H1 (cell line): Measurements from ENCODE around the gene REL. TPM values are rescaled to one million over a fixed set of nuclear protein-coding genes. Genes with fewer than 3 reads are reported as not detected.

Source experiments
- CTCF ChIA-PET: fragments of 300-600 bp; sonication (Branson Sonifier 250); formaldehyde crosslinking; loops from one replicate; lab custom pipeline; 2021; ENCODE audit not compliant: partially characterized antibody; lab: Charles Lee
- POLR2A ChIA-PET: fragments of 300-600 bp; sonication (Branson Sonifier 250); formaldehyde crosslinking; loops from one replicate; lab custom pipeline; 2021; ENCODE audit warnings: inconsistent platforms; ENCODE audit not compliant: partially characterized antibody; lab: Charles Lee
- DNase-seq, 2 experiments: peaks; one replicate each; pipeline versions ENCODE4 v3.0.0 to v3.0.0-alpha.2; 2010 to 2022; ENCODE audit warnings: low spot score in 2 of 2, low read depth in 1 of 2, mixed read lengths in 1 of 2
- FAIRE-seq: peaks from 2 replicates; lab custom pipeline; 2011; peaks lifted over from hg19 to GRCh38; lab: Jason Lieb, UNC
- H2AFZ ChIP-seq: 2 replicates; pipeline ENCODE4 v1.8.1; 2012; ENCODE audit warnings: low read length, inconsistent platforms
- H2AK5ac ChIP-seq: 2 replicates; pipeline ENCODE4 v1.6.1; 2013; ENCODE audit warnings: low read depth, low read length
- H2BK120ac ChIP-seq: replicated peaks from 2 replicates; pipeline ENCODE3; 2013; ENCODE audit warnings: low read depth, low read length, inconsistent platforms
- H2BK12ac ChIP-seq: 2 replicates; pipeline ENCODE4 v1.6.1; 2013; ENCODE audit warnings: low read depth, low read length
- H2BK15ac ChIP-seq: 2 replicates; pipeline ENCODE4 v1.6.1; 2013; ENCODE audit warnings: low read length
- H2BK20ac ChIP-seq: 2 replicates; pipeline ENCODE4 v1.6.1; 2013; ENCODE audit warnings: low read length
- H2BK5ac ChIP-seq: 2 replicates; pipeline ENCODE4 v1.6.1; 2013; ENCODE audit warnings: low read depth, low read length
- H3K14ac ChIP-seq: 2 replicates; pipeline ENCODE4 v1.6.1; 2013; ENCODE audit warnings: inconsistent platforms; ENCODE audit not compliant: insufficient read length
- H3K18ac ChIP-seq: 2 replicates; pipeline ENCODE4 v1.6.1; 2013; ENCODE audit warnings: low read length; ENCODE audit errors: extremely low read depth
- H3K23ac ChIP-seq: 2 replicates; pipeline ENCODE4 v1.6.1; 2013; ENCODE audit warnings: inconsistent platforms; ENCODE audit not compliant: insufficient read length
- H3K23me2 ChIP-seq: 2 replicates; pipeline ENCODE4 v1.6.1; 2013; ENCODE audit warnings: low read depth, low read length
- H3K27ac ChIP-seq: 2 replicates; pipeline ENCODE4 v1.6.1; 2011; ENCODE audit warnings: low read depth, low read length, inconsistent platforms
- H3K27me3 ChIP-seq, 4 experiments: replicated peaks in 1 of 4; 1 replicate in 1 of 4; 2 replicates in 3 of 4; pipeline versions ENCODE4 v1.6.1 to v1.8.1; 2011 to 2013; ENCODE audit warnings: low read length in 3 of 4, mild to moderate bottlenecking in 3 of 4, inconsistent platforms in 2 of 4, mixed read lengths in 2 of 4, moderate library complexity in 1 of 4; ENCODE audit not compliant: control insufficient read depth in 3 of 4, insufficient read depth in 3 of 4; ENCODE audit errors: extremely low read depth in 1 of 4
- H3K36me3 ChIP-seq, 4 experiments: 2 replicates each; pipeline versions ENCODE4 v1.6.1 to v1.8.1; 2011 to 2013; ENCODE audit warnings: mild to moderate bottlenecking in 4 of 4, low read length in 3 of 4, moderate library complexity in 2 of 4, control low read depth in 1 of 4, inconsistent platforms in 1 of 4; ENCODE audit not compliant: insufficient read depth in 4 of 4, control insufficient read depth in 2 of 4
- H3K4ac ChIP-seq: replicated peaks from 2 replicates; pipeline ENCODE3; 2013; ENCODE audit warnings: low read length, low read depth, mixed read lengths, inconsistent platforms; ENCODE audit not compliant: insufficient read length
- H3K4me1 ChIP-seq, 4 experiments: replicated peaks in 1 of 4; 1 replicate in 1 of 4; 2 replicates in 3 of 4; pipeline versions ENCODE4 v1.6.1 to v1.8.1; 2011 to 2013; ENCODE audit warnings: low read length in 3 of 4, inconsistent platforms in 2 of 4, mixed read lengths in 1 of 4; ENCODE audit not compliant: insufficient read depth in 4 of 4, control insufficient read depth in 3 of 4
- H3K4me2 ChIP-seq, 2 experiments: 2 replicates each; pipeline versions ENCODE4 v1.6.1 to v1.8.1; 2011 to 2013; ENCODE audit warnings: low read depth in 2 of 2, low read length in 2 of 2, control low read depth in 1 of 2, inconsistent platforms in 1 of 2, mild to moderate bottlenecking in 1 of 2; ENCODE audit not compliant: insufficient read depth in 1 of 2
- H3K4me3 ChIP-seq, 4 experiments: fragments of 200-600, 300-600 bp in 1 of 4; sonication (generic), shearing (Covaris generic), sonication (Bioruptor Twin) in 1 of 4; 2 replicates each; pipeline versions ENCODE4 v1.5.1 to v1.8.1; 2011 to 2016; ENCODE audit warnings: low read length in 4 of 4, low read depth in 3 of 4, control low read depth in 2 of 4, inconsistent platforms in 2 of 4, mild to moderate bottlenecking in 2 of 4, mixed read lengths in 1 of 4, moderate library complexity in 1 of 4; ENCODE audit not compliant: insufficient read depth in 2 of 4; ENCODE audit errors: extremely low read depth in 1 of 4
- H3K56ac ChIP-seq: replicated peaks from 2 replicates; pipeline ENCODE3; 2013; ENCODE audit warnings: low read depth, mild to moderate bottlenecking, mixed read lengths, low read length, inconsistent platforms; ENCODE audit not compliant: insufficient read length
- H3K79me1 ChIP-seq: 2 replicates; pipeline ENCODE4 v1.6.1; 2013; ENCODE audit warnings: low read depth, low read length, control low read depth
- H3K79me2 ChIP-seq, 2 experiments: 2 replicates each; pipeline versions ENCODE4 v1.6.1 to v1.8.1; 2012 to 2013; ENCODE audit warnings: low read length in 2 of 2, mild to moderate bottlenecking in 2 of 2, inconsistent platforms in 1 of 2; ENCODE audit not compliant: insufficient read depth in 2 of 2, control insufficient read depth in 1 of 2
- H3K9ac ChIP-seq, 4 experiments: replicated peaks in 1 of 4; 1 replicate in 1 of 4; 2 replicates in 3 of 4; pipeline versions ENCODE4 v1.6.1 to v1.8.1; 2011 to 2013; ENCODE audit warnings: low read depth in 3 of 4, low read length in 3 of 4, control low read depth in 2 of 4, mild to moderate bottlenecking in 2 of 4, moderate library complexity in 2 of 4, inconsistent platforms in 1 of 4; ENCODE audit errors: extremely low read depth in 1 of 4
- H3K9me3 ChIP-seq, 2 experiments: 2 replicates each; pipeline versions ENCODE4 v1.6.1 to v1.8.1; 2012 to 2013; ENCODE audit warnings: mild to moderate bottlenecking in 2 of 2, moderate library complexity in 2 of 2, control low read depth in 1 of 2, inconsistent platforms in 1 of 2, low read depth in 1 of 2, low read length in 1 of 2, mixed read lengths in 1 of 2; ENCODE audit not compliant: insufficient read depth in 2 of 2
- H4K20me1 ChIP-seq, 2 experiments: replicated peaks in 1 of 2; 2 replicates each; pipeline versions ENCODE3 to v1.8.1; 2011 to 2013; ENCODE audit warnings: inconsistent platforms in 2 of 2, low read length in 2 of 2, mild to moderate bottlenecking in 1 of 2; ENCODE audit not compliant: insufficient read depth in 2 of 2, control insufficient read depth in 1 of 2
- H4K5ac ChIP-seq: 2 replicates; pipeline ENCODE4 v1.6.1; 2013; ENCODE audit warnings: low read length, low read depth, mixed read lengths, inconsistent platforms; ENCODE audit not compliant: insufficient read length
- H4K8ac ChIP-seq: 2 replicates; pipeline ENCODE4 v1.8.0; 2013; ENCODE audit warnings: mild to moderate bottlenecking, moderate library complexity, low read length, inconsistent platforms; ENCODE audit not compliant: insufficient read depth; ENCODE audit errors: extremely low read depth
- H4K91ac ChIP-seq: replicated peaks from 2 replicates; pipeline ENCODE3; 2013; ENCODE audit warnings: low read length, mixed read lengths, inconsistent platforms; ENCODE audit not compliant: insufficient read length
- CHD1 ChIP-seq: IDR thresholded peaks from 2 replicates; pipeline ENCODE4 v1.6.1; 2012; ENCODE audit warnings: low read depth, low read length, improper control_type of control experiment
- JUN ChIP-seq: IDR thresholded peaks from 2 replicates; pipeline ENCODE4 v1.6.1; 2011; ENCODE audit warnings: low read depth, mild to moderate bottlenecking, improper control_type of control experiment, low read length
- SIX5 ChIP-seq: IDR thresholded peaks from 2 replicates; pipeline ENCODE4 v1.6.1; 2011; ENCODE audit warnings: mild to moderate bottlenecking, low read depth, low read length
- polyA plus RNA-seq, 7 experiments: library from polyadenylated mRNA; depleted of rRNA in 3 of 7; stranded (reverse) in 5 of 7; unstranded in 2 of 7; fragments of >200 nt in 5 of 7; fragments of 200-250 nt in 2 of 7; gene quantifications; 1 replicate in 5 of 7; 2 replicates in 1 of 7; 4 replicates in 1 of 7; pipeline versions ENCODE4 v1.2.1 to v1.2.3, GENCODE V29; 2011 to 2013; ENCODE audit warnings: missing spikeins in 2 of 7, mixed read lengths in 2 of 7
- total RNA-seq: library from RNA; stranded (reverse); fragmentation: NEBNext Ultra II Directional; extraction: Animal tissue kit (Norgen Biotek cat#: 25700); gene quantifications from 2 replicates; pipeline ENCODE4 v1.2.1, GENCODE V29; 2021

REL gene
- total and polyA plus RNA-seq, 2 of the 8 experiments (the other 6 are each of a cell fraction or from before 2014, with no cell fraction given) = 1.5 to 7.5 TPM

GRCh38 chr2:60963190-60963589, 81.8 kb downstream of the REL start:
- Histone ChIP-seq H3K18ac (no peak overlapping the region), H3K36me3 (no peaks in the 10 kb centered on the region), H2BK120ac (no peak overlapping the region), H4K91ac (no peak overlapping the region), H3K56ac (no peak overlapping the region), H3K14ac (no peak overlapping the region), H3K4me2 (no peak overlapping the region), H2BK5ac (no peak overlapping the region), H4K8ac (no peak overlapping the region), H4K5ac (no peak overlapping the region), H3K79me2 (no peaks in the 10 kb centered on the region), H3K4me3 (no peak overlapping the region), H3K27ac (no peak overlapping the region), H2AFZ (no peak overlapping the region), H3K23ac (no peak overlapping the region), H3K4ac (no peak overlapping the region), H3K79me1 (no peaks in the 10 kb centered on the region), H2BK15ac (no peak overlapping the region), H3K9me3 (no peaks in the 10 kb centered on the region), H2AK5ac (no peak overlapping the region), H3K4me1 (0 out of 7 replicates have a peak, but pooled peaks cover 0 to 1% (median 0%) of the 10 kb centered on the region in 4 experiments), H4K20me1 (no peaks in the 10 kb centered on the region), H3K23me2 (no peaks in the 10 kb centered on the region), H2BK12ac (no peak overlapping the region), H3K9ac (no peak overlapping the region), H2BK20ac (no peak overlapping the region), H3K27me3 (no peaks in the 10 kb centered on the region)
- ChIA-PET POLR2A (no interaction called here), CTCF (interaction anchor here (1.0 kb wide), 1 partner anchor 12 kb away, joined by 3 read pairs; no protein-coding TSS in a partner anchor)
- DNase-seq (no peak), FAIRE-seq (no peak)
- no peak for TF ChIP-seq SIX5
- TF ChIP-seq JUN = no peak
- TF ChIP-seq CHD1 = no peak
